ENCODE results near the gene ERN1. TPM values are rescaled to one million over a fixed set of nuclear protein-coding genes. Genes with fewer than 3 reads are reported as not detected.

Gene ERN1
- total and polyA plus RNA-seq, 2 of the 13 experiments (the other 11 are each of a cell fraction or from before 2014, with no cell fraction given): 6.0 to 12.7 TPM

DNA sequence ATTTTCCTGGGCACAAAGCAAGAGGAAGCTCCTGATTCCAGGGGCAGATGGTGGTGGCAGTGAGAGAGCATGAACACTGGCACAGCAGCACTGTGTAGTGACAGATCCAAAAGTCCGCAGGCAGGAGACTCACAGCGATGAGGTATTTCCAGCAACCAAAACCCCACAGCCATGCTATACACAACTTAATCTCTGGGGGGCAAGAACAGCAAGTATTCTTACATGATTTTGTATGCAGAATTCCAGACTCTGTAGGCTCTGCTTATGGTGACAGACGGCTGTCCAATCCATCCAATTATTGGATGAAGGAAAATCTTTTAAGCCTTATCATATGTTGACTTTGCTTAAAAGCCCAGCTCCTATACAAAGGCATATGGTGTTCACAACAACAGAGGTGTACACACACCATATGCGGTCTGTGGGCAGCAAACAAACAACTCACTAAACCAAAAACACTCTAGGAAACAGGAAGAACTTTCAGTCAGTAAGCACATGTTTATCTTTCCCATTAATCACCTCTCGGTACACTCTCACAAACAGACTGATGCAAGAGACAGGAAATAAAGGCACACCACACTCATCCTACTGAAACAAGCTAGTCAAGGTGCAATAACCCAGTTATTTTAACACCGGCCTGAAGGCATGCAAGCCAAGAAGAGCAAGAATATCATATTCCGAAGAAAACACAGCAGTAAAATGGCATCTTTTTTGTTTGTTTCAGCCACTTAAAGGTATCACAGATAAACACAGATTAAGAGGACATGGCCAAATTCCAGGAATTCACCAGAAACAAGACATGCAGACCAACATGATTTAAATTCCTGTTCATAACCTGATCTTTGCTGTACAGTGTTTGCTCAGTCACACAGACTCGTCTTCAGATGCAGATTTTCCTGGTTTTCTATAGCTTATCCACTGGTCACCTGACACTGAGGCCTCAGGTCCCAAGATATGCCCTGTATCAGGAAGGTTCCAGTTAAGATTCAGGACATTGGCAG, 47.8 kb downstream of the ERN1 start (continued):
- TF ChIP-seq ZFP1 (CRISPR knock-in tag; IDR thresholded peaks at IDR 0.05): no peak; the same call in 1 of the 2 replicates
- peak; percentile 24; the same call in 1 of the 2 replicates for TF ChIP-seq EHMT2 (IDR thresholded peaks at IDR 0.05; ENCODE audit: borderline replicate concordance, low read depth, low read length)
- no peak for TF ChIP-seq ZNF343 (CRISPR knock-in tag; IDR thresholded peaks at IDR 0.05)
- TF ChIP-seq, protein P1, sequence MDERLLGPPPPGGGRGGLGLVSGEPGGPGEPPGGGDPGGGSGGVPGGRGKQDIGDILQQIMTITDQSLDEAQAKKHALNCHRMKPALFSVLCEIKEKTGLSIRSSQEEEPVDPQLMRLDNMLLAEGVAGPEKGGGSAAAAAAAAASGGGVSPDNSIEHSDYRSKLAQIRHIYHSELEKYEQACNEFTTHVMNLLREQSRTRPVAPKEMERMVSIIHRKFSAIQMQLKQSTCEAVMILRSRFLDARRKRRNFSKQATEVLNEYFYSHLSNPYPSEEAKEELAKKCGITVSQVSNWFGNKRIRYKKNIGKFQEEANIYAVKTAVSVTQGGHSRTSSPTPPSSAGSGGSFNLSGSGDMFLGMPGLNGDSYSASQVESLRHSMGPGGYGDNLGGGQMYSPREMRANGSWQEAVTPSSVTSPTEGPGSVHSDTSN (CRISPR knock-in tag; IDR thresholded peaks at IDR 0.05): peak; percentile 44; the same call in 1 of the 2 replicates
- TF ChIP-seq, protein P2, sequence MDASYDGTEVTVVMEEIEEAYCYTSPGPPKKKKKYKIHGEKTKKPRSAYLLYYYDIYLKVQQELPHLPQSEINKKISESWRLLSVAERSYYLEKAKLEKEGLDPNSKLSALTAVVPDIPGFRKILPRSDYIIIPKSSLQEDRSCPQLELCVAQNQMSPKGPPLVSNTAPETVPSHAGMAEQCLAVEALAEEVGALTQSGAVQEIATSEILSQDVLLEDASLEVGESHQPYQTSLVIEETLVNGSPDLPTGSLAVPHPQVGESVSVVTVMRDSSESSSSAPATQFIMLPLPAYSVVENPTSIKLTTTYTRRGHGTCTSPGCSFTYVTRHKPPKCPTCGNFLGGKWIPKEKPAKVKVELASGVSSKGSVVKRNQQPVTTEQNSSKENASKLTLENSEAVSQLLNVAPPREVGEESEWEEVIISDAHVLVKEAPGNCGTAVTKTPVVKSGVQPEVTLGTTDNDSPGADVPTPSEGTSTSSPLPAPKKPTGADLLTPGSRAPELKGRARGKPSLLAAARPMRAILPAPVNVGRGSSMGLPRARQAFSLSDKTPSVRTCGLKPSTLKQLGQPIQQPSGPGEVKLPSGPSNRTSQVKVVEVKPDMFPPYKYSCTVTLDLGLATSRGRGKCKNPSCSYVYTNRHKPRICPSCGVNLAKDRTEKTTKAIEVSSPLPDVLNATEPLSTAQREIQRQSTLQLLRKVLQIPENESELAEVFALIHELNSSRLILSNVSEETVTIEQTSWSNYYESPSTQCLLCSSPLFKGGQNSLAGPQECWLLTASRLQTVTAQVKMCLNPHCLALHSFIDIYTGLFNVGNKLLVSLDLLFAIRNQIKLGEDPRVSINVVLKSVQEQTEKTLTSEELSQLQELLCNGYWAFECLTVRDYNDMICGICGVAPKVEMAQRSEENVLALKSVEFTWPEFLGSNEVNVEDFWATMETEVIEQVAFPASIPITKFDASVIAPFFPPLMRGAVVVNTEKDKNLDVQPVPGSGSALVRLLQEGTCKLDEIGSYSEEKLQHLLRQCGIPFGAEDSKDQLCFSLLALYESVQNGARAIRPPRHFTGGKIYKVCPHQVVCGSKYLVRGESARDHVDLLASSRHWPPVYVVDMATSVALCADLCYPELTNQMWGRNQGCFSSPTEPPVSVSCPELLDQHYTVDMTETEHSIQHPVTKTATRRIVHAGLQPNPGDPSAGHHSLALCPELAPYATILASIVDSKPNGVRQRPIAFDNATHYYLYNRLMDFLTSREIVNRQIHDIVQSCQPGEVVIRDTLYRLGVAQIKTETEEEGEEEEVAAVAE (CRISPR knock-in tag; IDR thresholded peaks at IDR 0.05; ENCODE audit: borderline replicate concordance): peak; percentile 66; the same call in 1 of the 2 replicates
- TF ChIP-seq TEAD3 (CRISPR knock-in tag; optimal IDR thresholded peaks at IDR 0.05; ENCODE audit: borderline replicate concordance): peak; percentile 62

All from HepG2 (cell line).